Muscle layer of duodenum (tissue), 2 donors: ENCODE measurements around the gene ABHD10.

ENCODE experiments used
- H3K27ac ChIP-seq: one replicate; pipeline ENCODE4 v1.7.0; 2013; ENCODE audit warnings: mild to moderate bottlenecking, low read length
- H3K27me3 ChIP-seq: one replicate; pipeline ENCODE4 v1.7.0; 2013; ENCODE audit warnings: low read depth, mild to moderate bottlenecking, control low read depth, low read length
- H3K36me3 ChIP-seq, 2 donors: one replicate each; pipeline ENCODE4 v1.7.0; 2013; ENCODE audit warnings: low read length in 2 of 2, control low read depth in 1 of 2, mild to moderate bottlenecking in 1 of 2; ENCODE audit not compliant: insufficient read depth in 2 of 2, control insufficient read depth in 1 of 2
- H3K4me1 ChIP-seq, 2 donors: one replicate each; pipeline ENCODE4 v1.7.0; 2013; ENCODE audit warnings: low read length in 2 of 2, mild to moderate bottlenecking in 2 of 2, control low read depth in 1 of 2, moderate library complexity in 1 of 2; ENCODE audit not compliant: insufficient read depth in 2 of 2, control insufficient read depth in 1 of 2
- H3K4me3 ChIP-seq, 2 donors: one replicate each; pipeline ENCODE4 v1.7.0; 2013; ENCODE audit warnings: low read length in 2 of 2, low read depth in 1 of 2, mild to moderate bottlenecking in 1 of 2
- H3K9me3 ChIP-seq, 2 donors: one replicate each; pipeline ENCODE4 v1.7.0; 2013; ENCODE audit warnings: low read length in 2 of 2, control low read depth in 1 of 2, mild to moderate bottlenecking in 1 of 2; ENCODE audit not compliant: control insufficient read depth in 1 of 2
- donor health status: healthy.

Gene ABHD10

GRCh38 chr3:111949712-111950111 is 29.1 kb upstream of the ABHD10 start:
- H3K36me3 ChIP-seq: peaks cover 9 to 24% of the 10 kb centered on the region in 2 donors

DNA sequence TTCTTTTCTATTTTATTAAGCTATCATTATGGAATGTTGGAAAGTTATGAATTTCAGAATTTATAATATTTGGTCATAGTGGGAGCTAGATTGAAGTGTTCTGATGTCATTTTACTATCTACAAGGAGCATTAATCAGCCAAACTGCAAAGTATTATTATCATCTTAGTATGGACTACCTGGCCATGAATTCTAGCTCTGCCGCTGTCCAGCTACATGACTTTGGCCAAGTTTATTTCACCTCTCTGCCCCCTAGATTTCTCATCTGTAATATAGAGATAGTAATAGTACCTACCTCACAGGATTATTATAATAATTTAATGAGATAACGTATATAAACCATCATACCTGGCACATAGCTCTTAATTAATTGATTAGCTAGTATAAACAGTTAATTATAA is 27.8 kb upstream of the ABHD10 start:
- Histone ChIP-seq H3K36me3 (peaks cover 9 to 30% of the 10 kb centered on the region in 2 donors), H3K4me3 (no peak overlapping the region)

More at GRCh38 chr3:111949712-111950111, 29.1 kb upstream of the ABHD10 start:
- H3K27me3 ChIP-seq: no peaks in the 10 kb centered on the region
- H3K4me1 ChIP-seq: peaks cover 0 to 9% of the 10 kb centered on the region in 2 donors
- no peaks in the 10 kb centered on the region for H3K9me3 ChIP-seq
- no peak overlapping the region for H3K27ac ChIP-seq
- no peak overlapping the region for H3K4me3 ChIP-seq

DNA sequence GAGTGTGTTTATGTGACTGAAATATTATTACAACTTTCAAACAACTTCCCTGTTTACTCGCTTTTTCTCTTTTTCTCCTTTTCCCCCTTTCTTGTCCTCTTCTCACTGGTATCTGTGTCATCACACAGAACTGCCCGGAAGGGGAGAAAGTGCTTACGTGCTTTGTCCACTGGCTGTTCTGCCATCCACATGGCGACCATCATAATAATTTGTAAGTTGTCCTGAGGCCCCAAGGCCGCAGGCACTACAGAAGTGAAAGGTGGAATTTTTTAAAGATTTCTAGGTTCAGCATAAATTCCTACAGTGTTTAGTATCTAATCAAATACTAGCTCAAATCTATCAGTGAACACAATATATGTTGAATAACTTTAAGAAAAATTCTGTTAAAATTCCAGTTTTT is 26.7 kb upstream of the ABHD10 start:
- Histone ChIP-seq H3K4me1 (peaks cover 0 to under 1% of the 10 kb centered on the region in 2 donors), H3K4me3 (no peak overlapping the region), H3K36me3 (peaks cover 9 to 30% of the 10 kb centered on the region in 2 donors), H3K27ac (no peak overlapping the region), H3K27me3 (no peaks in the 10 kb centered on the region), H3K9me3 (no peaks in the 10 kb centered on the region)

More for the DNA sequence above, 27.8 kb upstream of the ABHD10 start:
- no peak overlapping the region for H3K27ac ChIP-seq
- no peaks in the 10 kb centered on the region for H3K9me3 ChIP-seq
- peaks cover 0 to 9% of the 10 kb centered on the region in 2 donors for H3K4me1 ChIP-seq
- no peaks in the 10 kb centered on the region for H3K27me3 ChIP-seq

DNA sequence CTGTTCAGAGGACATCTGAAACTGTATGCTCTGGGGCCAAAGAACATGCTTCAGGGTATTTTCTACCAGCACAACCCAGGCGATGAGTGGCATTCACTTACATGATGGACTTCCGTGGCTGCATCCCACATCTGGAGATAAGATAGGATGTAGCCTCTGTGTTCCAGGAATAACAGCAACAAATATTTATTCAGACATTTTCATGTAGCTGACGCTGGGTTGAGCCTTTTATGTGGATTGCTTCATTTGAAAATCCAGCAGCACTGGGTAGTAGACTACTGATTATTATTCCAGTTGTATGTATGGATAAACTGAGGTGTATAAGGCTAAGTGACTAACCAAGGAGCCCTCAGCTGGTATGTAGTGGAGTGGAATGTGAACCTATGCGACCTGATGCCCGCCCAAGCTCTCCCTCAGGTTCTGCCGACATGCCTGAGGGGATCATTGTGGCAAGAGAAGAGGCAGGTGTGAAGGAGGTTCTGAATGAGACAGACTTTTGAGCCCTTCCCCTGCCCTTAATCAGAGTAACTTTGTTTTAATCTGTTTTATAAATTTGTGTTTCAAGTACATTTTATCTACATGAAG is 25.9 kb upstream of the ABHD10 start:
- H3K27ac ChIP-seq: no peak overlapping the region

GRCh38 chr3:111954228-111954990 is 24.4 kb upstream of the ABHD10 start:
- Histone ChIP-seq H3K4me3 (no peak overlapping the region), H3K4me1 (no peaks in the 10 kb centered on the region), H3K36me3 (peaks cover 5 to 35% of the 10 kb centered on the region in 2 donors), H3K9me3 (no peaks in the 10 kb centered on the region), H3K27ac (no peak overlapping the region), H3K27me3 (no peaks in the 10 kb centered on the region)

More for the DNA sequence above, 25.9 kb upstream of the ABHD10 start:
- H3K36me3 ChIP-seq: peaks cover 8 to 30% of the 10 kb centered on the region in 2 donors
- no peaks in the 10 kb centered on the region for H3K9me3 ChIP-seq
- H3K4me3 ChIP-seq: no peak overlapping the region
- H3K27me3 ChIP-seq: no peaks in the 10 kb centered on the region
- H3K4me1 ChIP-seq: no peaks in the 10 kb centered on the region

GRCh38 chr3:111955876-111956275 is 22.9 kb upstream of the ABHD10 start:
- H3K4me3 ChIP-seq: no peak overlapping the region
- H3K36me3 ChIP-seq: peaks cover 5 to 36% of the 10 kb centered on the region in 2 donors
- H3K27me3 ChIP-seq: no peaks in the 10 kb centered on the region
- H3K9me3 ChIP-seq: no peaks in the 10 kb centered on the region
- no peaks in the 10 kb centered on the region for H3K4me1 ChIP-seq
- H3K27ac ChIP-seq: no peak overlapping the region

- H3K27ac ChIP-seq: no peak overlapping the region
- no peaks in the 10 kb centered on the region for H3K27me3 ChIP-seq
- no peaks in the 10 kb centered on the region for H3K4me1 ChIP-seq
- H3K36me3 ChIP-seq: peaks cover 5 to 36% of the 10 kb centered on the region in 2 donors
- no peak overlapping the region for H3K4me3 ChIP-seq
- no peaks in the 10 kb centered on the region for H3K9me3 ChIP-seq
These were observed 22.4 kb upstream of the ABHD10 start for GRCh38 chr3:111956449-111956848.

- Histone ChIP-seq H3K27me3 (no peaks in the 10 kb centered on the region), H3K27ac (no peak overlapping the region), H3K4me3 (no peak overlapping the region), H3K36me3 (peaks cover 5 to 34% of the 10 kb centered on the region in 2 donors), H3K9me3 (no peaks in the 10 kb centered on the region), H3K4me1 (no peaks in the 10 kb centered on the region)
These were observed 21.7 kb upstream of the ABHD10 start for GRCh38 chr3:111956995-111957734.

GRCh38 chr3:111961461-111962164 is 17.2 kb upstream of the ABHD10 start:
- Histone ChIP-seq H3K27ac (no peak overlapping the region), H3K4me1 (no peaks in the 10 kb centered on the region), H3K27me3 (no peaks in the 10 kb centered on the region), H3K9me3 (no peaks in the 10 kb centered on the region), H3K36me3 (peaks cover 5 to 16% of the 10 kb centered on the region in 2 donors), H3K4me3 (no peak overlapping the region)

DNA sequence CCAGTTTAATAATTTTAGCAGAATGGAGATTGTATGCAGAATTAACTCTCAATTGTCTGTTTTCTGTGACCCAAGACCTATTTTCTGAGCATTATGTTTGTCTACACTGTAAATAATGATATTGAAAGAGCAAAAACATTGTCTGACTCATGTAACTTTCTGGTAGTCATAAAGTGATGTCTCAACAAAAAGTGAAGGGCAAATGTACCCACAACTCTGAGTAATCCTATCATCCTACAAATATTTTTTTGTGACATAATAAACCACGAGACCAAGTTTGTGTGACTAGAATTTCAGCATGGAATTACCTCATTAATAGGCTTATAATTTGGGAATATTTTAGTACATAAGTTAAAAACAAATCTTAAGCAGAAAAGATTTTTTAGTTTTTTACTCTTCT is 15.4 kb upstream of the ABHD10 start:
- no peaks in the 10 kb centered on the region for H3K27me3 ChIP-seq
- no peak overlapping the region for H3K4me3 ChIP-seq
- H3K4me1 ChIP-seq: peaks cover 4 to 14% of the 10 kb centered on the region in 2 donors
- no peaks in the 10 kb centered on the region for H3K9me3 ChIP-seq
- peak overlapping the region; percentile 22 for H3K27ac ChIP-seq
- peaks cover 10 to 21% of the 10 kb centered on the region in 2 donors for H3K36me3 ChIP-seq

DNA sequence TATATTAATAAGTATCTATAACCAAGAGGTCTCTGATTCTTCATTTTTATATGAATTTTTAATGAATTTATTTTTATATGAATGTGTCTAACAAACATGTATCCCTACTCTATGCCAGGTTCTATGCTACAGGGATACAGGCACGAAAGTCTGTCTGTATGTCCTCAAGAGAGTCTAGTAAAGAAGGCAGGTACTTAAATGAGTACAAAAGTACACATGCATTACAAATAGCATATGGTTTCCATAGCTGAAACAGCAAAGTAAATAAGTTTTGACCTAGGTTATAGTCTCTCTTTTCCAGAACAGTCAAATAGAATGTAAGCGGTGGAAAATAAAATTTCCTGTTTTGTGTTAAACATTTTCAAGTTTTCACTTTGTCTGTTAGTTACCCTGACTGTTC is 13.3 kb upstream of the ABHD10 start:
- Histone ChIP-seq H3K4me1 (peaks cover 4 to 14% of the 10 kb centered on the region in 2 donors), H3K27me3 (no peaks in the 10 kb centered on the region), H3K27ac (no peak overlapping the region), H3K9me3 (no peaks in the 10 kb centered on the region), H3K4me3 (no peak overlapping the region), H3K36me3 (peaks cover 14 to 21% of the 10 kb centered on the region in 2 donors)
